Cardiac septum (tissue), 1 donor: ENCODE data around the gene FRAS1. TPM values are rescaled to one million over a fixed set of nuclear protein-coding genes. Genes with fewer than 3 reads are reported as not detected.

Experiments used
- DNase-seq: peaks from one replicate; pipeline ENCODE4 v3.0.0-alpha.2; 2020; ENCODE audit warnings: low spot score
- intact Hi-C: fragments of 100-400 bp; cut with DNase I; formaldehyde crosslinking; loops from one replicate; pipeline ENCODE4 v1.14.0; 2022
- total RNA-seq: library from RNA; stranded (reverse); fragmentation: NEBNext Ultra II Directional; extraction: Animal tissue kit (Norgen Biotek cat#: 25700); gene quantifications from one replicate; pipeline ENCODE4 v1.2.1, GENCODE V29; 2021
- donor health status: DM: no; HTN: no; CAD: no.

FRAS1 gene
- total RNA-seq, 1 donor from 2014 or later: 4.2 TPM

DNA sequence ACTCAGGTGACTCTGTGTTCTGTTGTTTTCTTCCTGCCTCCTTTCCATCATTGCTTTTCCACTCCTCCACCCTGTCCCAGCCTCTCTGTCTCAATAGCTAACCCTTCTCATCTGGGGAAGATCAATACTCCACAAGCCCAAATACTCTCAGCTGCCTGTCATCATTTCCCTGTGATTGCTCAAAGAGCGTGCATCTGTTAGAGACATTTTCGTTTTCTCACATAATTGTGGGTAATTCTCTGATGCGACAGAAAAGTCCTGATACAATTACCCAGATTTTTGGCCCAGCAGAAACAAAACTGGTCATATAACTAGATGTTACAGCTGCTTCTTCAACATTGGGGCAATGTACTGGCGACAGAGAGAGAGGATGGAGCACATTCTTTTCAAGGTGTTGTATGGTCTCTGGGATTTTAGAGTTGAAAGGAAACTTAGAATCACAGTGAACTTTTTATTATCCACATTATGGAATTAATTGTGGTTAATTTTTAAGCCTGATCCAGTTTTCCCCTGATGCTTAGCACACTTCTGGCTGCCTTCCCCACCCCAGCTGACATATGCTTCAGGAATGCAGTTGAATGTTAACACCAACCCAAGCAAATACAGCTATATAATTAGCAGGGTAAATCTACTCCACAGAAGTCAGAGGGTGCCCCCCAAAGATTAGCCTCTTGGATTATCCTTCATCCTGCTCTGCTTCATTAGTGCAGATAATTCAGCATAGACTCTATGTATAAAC, 323.0 kb downstream of the FRAS1 start:
- intact Hi-C loops: no loop called here
- DNase-seq: no peak

DNA sequence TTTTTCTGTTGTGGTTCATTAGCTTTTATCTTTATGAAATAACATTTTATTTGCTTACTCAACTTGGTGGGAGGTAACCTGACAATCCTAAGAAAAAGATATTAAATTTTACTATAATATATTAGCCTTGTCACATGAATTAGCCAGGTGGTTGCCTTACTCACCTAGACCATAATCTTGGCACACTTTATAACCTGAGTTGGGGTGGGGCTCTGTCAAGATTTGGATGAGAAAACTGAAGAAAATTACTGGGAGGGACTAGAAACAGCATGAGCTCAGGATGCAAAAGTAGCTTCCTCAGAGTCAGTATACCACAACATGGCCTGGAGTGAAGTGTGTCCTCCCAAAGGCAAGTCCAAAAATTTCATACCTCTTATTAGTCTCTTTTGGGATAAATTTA, 329.6 kb downstream of the FRAS1 start:
- no peak for DNase-seq
- intact Hi-C loops: no loop called here

GRCh38 chr4:78395642-78396041, 338.5 kb downstream of the FRAS1 start:
- DNase-seq: no peak
- intact Hi-C loops: no loop called here

- DNase-seq: no peak
- intact Hi-C loops: no loop called here
Observed at GRCh38 chr4:78396613-78397291, 339.6 kb downstream of the FRAS1 start.

DNA sequence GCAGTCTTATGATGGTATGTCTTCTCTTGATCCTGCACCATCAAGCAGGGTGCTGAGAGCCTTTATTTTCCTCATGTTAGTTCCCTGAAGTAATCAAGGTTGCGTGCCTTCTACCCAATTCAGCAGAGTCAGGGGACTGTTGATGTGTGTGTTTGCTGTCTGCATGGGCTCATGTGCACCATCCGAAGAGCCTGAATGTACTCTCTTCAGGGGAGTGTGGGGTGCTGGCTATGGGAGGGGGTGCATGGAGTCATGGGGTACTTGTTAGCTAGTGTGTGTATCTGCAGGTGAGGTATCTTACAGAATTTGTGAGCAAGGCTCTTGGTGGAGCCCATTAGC, 340.1 kb downstream of the FRAS1 start:
- DNase-seq: no peak
- intact Hi-C loops: no loop called here

- DNase-seq: no peak
- intact Hi-C loops: no loop called here
Observed at GRCh38 chr4:78409612-78410202, 352.6 kb downstream of the FRAS1 start.

GRCh38 chr4:78410225-78410624, 353.1 kb downstream of the FRAS1 start:
- intact Hi-C loops: no loop called here
- no peak for DNase-seq

GRCh38 chr4:78410676-78411075, 353.6 kb downstream of the FRAS1 start:
- intact Hi-C loops: no loop called here
- DNase-seq: no peak

DNA sequence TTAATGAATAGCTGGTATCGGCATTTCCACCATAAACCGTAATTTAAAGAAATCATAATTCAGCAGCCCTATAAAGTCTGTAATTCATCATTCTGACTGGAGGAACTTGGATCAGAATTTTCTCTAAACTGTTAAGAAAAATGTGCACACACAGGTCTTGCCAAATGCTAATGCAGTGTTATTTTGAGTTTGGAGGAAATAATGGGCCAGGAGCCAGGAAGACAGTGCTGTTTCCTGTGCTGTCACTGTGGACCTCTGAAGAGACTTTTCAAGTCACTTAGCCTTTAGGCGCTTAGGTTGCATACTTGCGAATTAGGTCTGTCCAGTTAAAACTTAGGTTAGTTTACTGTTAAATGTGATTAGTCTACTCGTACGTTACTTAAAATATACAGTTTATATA, 357.0 kb downstream of the FRAS1 start:
- intact Hi-C loops: no loop called here
- no peak for DNase-seq

GRCh38 chr4:78417603-78418002, 360.5 kb downstream of the FRAS1 start:
- DNase-seq: no peak
- intact Hi-C loops: no loop called here

GRCh38 chr4:78418406-78418805, 361.3 kb downstream of the FRAS1 start:
- DNase-seq: no peak
- intact Hi-C loops: no loop called here

GRCh38 chr4:78423790-78424189, 366.7 kb downstream of the FRAS1 start:
- intact Hi-C loops: no loop called here
- no peak for DNase-seq

GRCh38 chr4:78424461-78424860, 367.3 kb downstream of the FRAS1 start:
- DNase-seq: no peak
- intact Hi-C loops: no loop called here

DNA sequence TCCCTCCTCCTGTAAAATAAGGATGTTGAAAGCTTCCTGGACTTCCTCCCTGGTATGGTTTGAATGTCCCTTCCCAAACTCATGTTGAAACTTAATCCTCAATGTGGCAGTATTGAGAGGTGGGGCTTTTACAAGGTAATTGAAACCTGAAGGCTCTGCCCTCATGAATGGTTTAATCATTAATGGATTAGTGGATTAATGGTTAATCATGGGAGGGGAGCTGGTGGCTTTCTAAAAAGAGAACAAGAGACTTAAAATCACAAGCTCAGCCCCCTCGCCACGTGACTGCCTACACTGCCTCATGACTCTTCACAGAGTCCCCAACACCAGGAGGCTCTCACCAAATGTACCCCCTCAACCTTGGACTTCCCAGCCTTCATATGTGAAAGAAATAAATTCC, 369.8 kb downstream of the FRAS1 start:
- intact Hi-C loops: no loop called here
- no peak for DNase-seq

DNA sequence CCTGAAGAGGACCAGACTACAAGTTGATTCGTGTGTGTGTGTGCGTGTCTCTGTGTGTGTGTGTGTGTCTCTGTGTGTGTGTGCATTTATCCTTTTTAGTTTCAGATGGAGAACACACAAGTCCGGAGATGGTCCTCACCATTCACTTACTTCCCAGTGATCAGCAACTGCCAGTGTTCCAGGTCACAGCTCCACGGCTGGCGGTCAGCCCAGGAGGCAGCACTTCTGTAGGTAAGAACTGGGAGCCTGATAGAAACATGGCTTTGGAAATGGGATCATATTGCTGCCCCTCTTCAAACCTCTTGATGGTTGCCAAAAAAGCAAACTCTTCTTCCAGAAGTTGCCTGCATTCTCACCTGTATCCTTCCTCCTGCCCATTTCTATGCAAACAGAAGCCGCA, 371.9 kb downstream of the FRAS1 start:
- intact Hi-C loops: no loop called here
- DNase-seq: no peak

DNA sequence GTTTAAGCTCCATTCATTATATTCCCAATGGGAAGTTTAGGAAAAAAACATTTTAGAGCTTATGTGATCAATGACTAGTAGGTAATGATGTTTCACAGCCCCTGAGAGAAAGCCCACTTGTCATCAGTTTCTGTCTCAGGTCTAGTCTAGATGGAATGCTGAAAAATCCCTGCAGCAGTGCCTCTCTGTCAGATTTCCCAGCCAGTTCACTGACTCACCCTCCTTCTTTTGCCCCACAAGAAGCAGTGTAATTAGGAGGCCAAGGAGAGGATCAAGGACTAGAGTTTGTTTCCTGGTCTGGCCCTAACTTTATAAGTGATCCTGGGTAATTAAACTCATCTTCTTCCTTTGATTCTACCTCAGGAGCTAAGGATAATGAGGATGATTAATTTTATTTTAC, 375.8 kb downstream of the FRAS1 start:
- DNase-seq: no peak
- intact Hi-C loops: no loop called here

GRCh38 chr4:78437608-78438088, 380.5 kb downstream of the FRAS1 start:
- intact Hi-C loops: no loop called here
- DNase-seq: no peak

DNA sequence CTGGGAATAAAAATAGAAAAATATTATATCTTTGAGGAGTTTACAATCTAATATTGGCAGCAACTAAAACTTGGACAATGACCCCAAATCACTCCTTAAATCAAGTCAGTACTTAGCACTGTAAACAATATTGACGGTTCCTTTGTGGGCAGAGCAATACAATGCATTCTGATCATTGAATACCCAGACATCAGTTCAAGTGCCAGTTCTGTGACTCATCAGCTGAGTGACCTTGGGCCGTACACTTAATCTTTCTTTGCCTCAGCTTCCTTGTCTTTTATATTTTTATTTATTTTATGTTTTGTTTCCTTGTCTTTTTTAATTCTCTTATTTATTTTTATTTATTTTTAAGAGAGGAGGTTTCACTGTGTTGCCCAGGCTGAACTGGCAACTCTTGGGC, 382.2 kb downstream of the FRAS1 start:
- DNase-seq: no peak
- intact Hi-C loops: no loop called here

DNA sequence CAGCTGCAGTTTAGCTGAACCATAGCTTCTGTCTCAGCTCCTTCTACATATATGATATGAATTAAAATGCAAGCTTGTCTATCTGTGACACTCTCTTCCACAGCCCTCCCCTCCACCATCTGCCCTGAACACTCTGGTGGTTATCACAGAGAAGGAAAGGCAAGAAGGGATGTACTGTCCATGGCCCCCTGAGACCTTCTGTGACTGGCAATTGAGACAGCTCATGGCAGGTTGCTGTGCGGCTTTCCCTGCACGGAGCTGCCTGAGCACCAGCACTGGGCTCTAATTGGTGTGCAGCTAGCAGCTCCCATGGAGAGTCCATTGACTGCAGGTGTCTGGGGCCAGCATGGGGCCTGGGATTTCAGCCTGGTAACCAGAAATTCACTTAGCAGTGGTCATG, 384.6 kb downstream of the FRAS1 start:
- DNase-seq: no peak
- intact Hi-C loops: no loop called here

- intact Hi-C loops: no loop called here
- DNase-seq: no peak
Observed at GRCh38 chr4:78446619-78447018, 389.5 kb downstream of the FRAS1 start.

DNA sequence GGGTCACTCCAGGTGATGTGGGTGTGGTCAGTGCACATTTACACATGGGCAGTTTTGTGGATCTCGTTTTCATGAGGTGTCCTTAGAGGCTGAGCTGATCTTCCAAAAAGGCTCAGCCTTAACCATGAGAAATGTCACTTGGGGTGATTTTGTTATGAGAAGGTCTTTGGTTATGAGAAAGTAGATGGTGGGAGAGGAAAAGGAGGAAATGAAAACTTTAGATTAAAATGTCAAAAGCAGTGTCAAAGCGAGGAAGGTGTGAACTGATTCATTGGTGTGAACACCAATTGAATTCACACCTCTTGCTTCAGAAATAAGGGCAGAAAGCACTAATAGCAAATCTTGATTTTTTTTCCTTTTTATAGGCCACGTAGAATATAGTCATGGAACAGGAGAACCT, 394.3 kb downstream of the FRAS1 start:
- DNase-seq: no peak
- intact Hi-C loops: no loop called here
